DND-41 (cell line): ENCODE results near the gene RNASE1.

ENCODE experiments used
- ATAC-seq: fragments of 200-7000 bp; cut with Tn5 transposase; 3 replicates; pipeline ENCODE4 v1.9.1; 2021; ENCODE audit warnings: low read depth; ENCODE audit not compliant: insufficient read depth
- DNase-seq: peaks from one replicate; pipeline ENCODE4 v3.0.0-alpha.2; 2020
- H2AFZ ChIP-seq: 2 replicates; pipeline ENCODE4 v1.6.0; 2012; ENCODE audit warnings: low read depth, low read length
- H3K27ac ChIP-seq: 2 replicates; pipeline ENCODE4 v1.5.1; 2012; ENCODE audit warnings: low read length, inconsistent platforms
- H3K27me3 ChIP-seq: fragments of 200-600 bp; sonication (generic); 2 replicates; pipeline ENCODE4 v1.6.0; 2012; ENCODE audit warnings: low read length, mild to moderate bottlenecking, inconsistent platforms; ENCODE audit not compliant: insufficient read depth, poor library complexity
- H3K36me3 ChIP-seq: 2 replicates; pipeline ENCODE4 v1.5.1; 2012; ENCODE audit warnings: low read length, inconsistent platforms; ENCODE audit not compliant: insufficient read depth
- H3K4me1 ChIP-seq: 2 replicates; pipeline ENCODE4 v1.5.1; 2012; ENCODE audit warnings: mild to moderate bottlenecking, low read length; ENCODE audit not compliant: insufficient read depth
- H3K4me2 ChIP-seq: 2 replicates; pipeline ENCODE4 v1.6.0; 2012; ENCODE audit warnings: mild to moderate bottlenecking, moderate library complexity, low read length, inconsistent platforms; ENCODE audit not compliant: insufficient read depth
- H3K4me3 ChIP-seq, 2 experiments: fragments of 200-600 bp in 1 of 2; shearing (Covaris generic) in 1 of 2; 2 replicates each; pipeline ENCODE4 v1.5.1; 2012 to 2016; ENCODE audit warnings: inconsistent platforms in 2 of 2, low read length in 2 of 2, mild to moderate bottlenecking in 2 of 2, low read depth in 1 of 2, moderate library complexity in 1 of 2
- H3K79me2 ChIP-seq: 2 replicates; pipeline ENCODE4 v1.6.0; 2012; ENCODE audit warnings: low read length, inconsistent platforms; ENCODE audit not compliant: insufficient read depth
- H3K9ac ChIP-seq: 2 replicates; pipeline ENCODE4 v1.6.0; 2012; ENCODE audit warnings: low read depth, mild to moderate bottlenecking, inconsistent platforms, low read length, moderate library complexity
- H3K9me3 ChIP-seq: 2 replicates; pipeline ENCODE4 v1.5.1; 2012; ENCODE audit warnings: low read length, moderate library complexity, mild to moderate bottlenecking, inconsistent platforms; ENCODE audit not compliant: insufficient read depth, severe bottlenecking
- H4K20me1 ChIP-seq: 2 replicates; pipeline ENCODE4 v1.6.0; 2012; ENCODE audit warnings: low read length; ENCODE audit not compliant: insufficient read depth
- CTCF ChIP-seq: IDR thresholded peaks from 2 replicates; pipeline ENCODE4 v1.5.1; 2012; ENCODE audit warnings: borderline replicate concordance, low read length, moderate library complexity, mild to moderate bottlenecking; ENCODE audit not compliant: poor library complexity, severe bottlenecking; ENCODE audit errors: extremely low read depth
- EZH2 ChIP-seq: IDR thresholded peaks from 3 replicates; pipeline ENCODE4 v1.6.1; 2012; ENCODE audit warnings: borderline replicate concordance, low read depth, mild to moderate bottlenecking, moderate library complexity, low read length, inconsistent platforms; ENCODE audit not compliant: severe bottlenecking

The RNASE1 gene

GRCh38 chr14:20754308-20754707 is 48.3 kb downstream of the RNASE1 start:
- DNase-seq, result no peak
- Histone ChIP-seq H2AFZ (no peak overlapping the region), H3K4me3 (no peak overlapping the region), H3K4me2 (no peak overlapping the region), H3K36me3 (no peaks in the 10 kb centered on the region), H3K4me1 (no peaks in the 10 kb centered on the region), H3K9ac (no peak overlapping the region), H3K27me3 (peaks cover 3% of the 10 kb centered on the region), H3K79me2 (no peaks in the 10 kb centered on the region), H3K9me3 (peaks cover 13% of the 10 kb centered on the region), H4K20me1 (no peaks in the 10 kb centered on the region), H3K27ac (no peak overlapping the region)
- ATAC-seq, result no peak
- TF ChIP-seq CTCF (no peak), EZH2 (no peak)

GRCh38 chr14:20751963-20752562 is 50.6 kb downstream of the RNASE1 start:
- no peaks in the 10 kb centered on the region for H4K20me1 ChIP-seq
- no peak overlapping the region for H3K27ac ChIP-seq
- peaks cover 3% of the 10 kb centered on the region for H3K27me3 ChIP-seq
- no peak overlapping the region for H3K9ac ChIP-seq
- H3K4me2 ChIP-seq, result no peak overlapping the region
- H3K79me2 ChIP-seq, result no peaks in the 10 kb centered on the region
- no peak overlapping the region for H3K4me3 ChIP-seq
- H3K4me1 ChIP-seq, result no peaks in the 10 kb centered on the region
- no peaks in the 10 kb centered on the region for H3K36me3 ChIP-seq
- no peak overlapping the region for H2AFZ ChIP-seq
- H3K9me3 ChIP-seq, result peaks cover 13% of the 10 kb centered on the region
- TF ChIP-seq CTCF, result no peak
- no peak for TF ChIP-seq EZH2
- DNase-seq (no peak), ATAC-seq (no peak)
